GM19351 (cell line): ENCODE data around the gene PGA5.

Experiments used
- ATAC-seq: cut with Tn5 transposase; IDR thresholded peaks from one replicate; pipeline ENCODE4 v1.9.1; 2021; ENCODE audit warnings: mild to moderate bottlenecking, moderate library complexity; ENCODE audit not compliant: unreplicated experiment

The PGA5 gene

DNA sequence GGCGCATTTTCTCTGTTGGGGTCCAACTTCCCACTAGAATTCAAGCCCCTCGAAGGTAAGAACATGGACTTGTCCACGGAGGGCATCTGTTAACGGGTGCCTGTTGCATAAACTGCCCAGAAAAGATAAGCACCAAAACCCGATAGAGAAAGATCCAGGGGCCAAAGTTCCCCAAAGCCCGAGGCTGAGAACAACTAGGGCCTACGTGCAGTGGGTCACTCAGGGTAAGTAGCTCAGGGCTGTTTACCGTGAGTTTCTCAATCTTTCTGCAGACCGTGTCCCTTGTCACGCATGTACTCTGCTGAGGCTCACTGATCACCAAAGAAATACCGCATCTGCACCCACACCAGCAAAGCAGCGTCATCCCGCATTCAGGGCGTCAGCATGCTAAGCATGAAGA is 24.4 kb downstream of the PGA5 start:
- ATAC-seq: no peak

DNA sequence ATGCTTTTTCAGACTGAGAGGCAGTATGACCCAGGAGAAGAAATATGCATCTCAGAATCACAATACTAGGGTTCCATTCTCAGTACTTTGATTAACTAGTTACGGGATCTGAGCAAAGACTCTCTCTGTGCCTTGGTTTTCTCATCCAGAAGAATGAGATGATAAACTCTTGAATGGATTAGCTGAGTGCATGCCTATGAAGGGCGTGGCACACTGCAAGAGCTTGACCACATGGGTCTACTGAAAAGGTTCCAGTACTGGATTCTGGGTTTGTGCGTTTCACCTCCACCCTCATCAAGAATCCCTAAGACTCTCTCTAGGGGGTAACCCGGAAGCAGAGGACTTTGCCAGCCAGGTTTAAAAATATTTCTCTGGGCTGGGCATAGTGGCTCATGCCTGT is 25.6 kb downstream of the PGA5 start:
- ATAC-seq: no peak

DNA sequence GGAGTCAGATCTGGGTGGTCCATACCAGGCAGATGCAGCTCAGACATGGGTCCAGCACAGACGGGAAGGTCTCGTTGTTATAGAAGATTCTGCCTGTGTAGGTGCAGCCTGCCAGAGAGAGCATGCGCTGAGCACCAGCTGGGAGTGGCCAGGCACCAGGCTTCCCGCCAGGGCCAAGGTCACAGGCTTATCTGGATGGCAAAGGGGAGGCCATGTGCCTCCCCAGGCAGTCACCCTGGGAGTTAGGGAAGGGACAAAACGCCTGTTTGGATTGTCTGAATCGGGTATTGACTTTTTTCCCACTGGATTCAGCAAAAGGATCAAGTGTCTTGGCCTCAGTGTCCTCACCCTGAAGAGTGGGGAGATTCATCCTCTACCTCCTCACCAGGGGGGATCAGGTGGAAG is 26.5 kb downstream of the PGA5 start:
- ATAC-seq: no peak

DNA sequence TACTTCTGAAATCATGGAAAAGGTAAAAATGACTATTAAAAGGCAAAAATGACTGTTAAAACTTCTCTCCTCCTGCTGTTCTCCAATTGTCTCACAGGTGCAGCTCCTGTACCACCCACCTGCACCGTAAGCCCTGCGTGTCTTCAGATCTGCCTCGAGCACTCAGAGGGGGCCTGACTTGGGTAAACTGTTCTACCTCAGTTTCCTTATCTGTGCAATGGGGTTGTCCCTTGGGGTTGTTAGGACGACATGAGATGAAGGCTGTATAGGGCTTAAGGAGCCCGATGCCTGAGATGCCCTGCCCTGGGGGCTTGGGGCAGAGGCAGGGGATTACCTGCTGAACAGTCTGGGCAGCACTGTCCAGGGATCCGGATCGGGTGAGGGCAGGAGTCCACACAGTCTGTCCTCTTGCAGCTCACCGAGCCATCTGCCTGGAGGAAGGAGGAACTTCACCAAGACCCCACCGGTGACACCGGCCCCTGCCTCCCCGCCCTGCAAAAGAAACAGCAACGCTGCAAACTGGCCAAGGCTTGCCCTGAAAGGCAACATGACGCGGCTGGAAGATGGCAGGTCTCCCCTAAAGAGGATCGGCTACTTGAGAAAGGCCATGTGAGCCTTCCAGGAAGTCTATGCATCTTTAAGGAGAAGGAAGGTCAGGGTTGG is 27.7 kb downstream of the PGA5 start:
- ATAC-seq: no peak

DNA sequence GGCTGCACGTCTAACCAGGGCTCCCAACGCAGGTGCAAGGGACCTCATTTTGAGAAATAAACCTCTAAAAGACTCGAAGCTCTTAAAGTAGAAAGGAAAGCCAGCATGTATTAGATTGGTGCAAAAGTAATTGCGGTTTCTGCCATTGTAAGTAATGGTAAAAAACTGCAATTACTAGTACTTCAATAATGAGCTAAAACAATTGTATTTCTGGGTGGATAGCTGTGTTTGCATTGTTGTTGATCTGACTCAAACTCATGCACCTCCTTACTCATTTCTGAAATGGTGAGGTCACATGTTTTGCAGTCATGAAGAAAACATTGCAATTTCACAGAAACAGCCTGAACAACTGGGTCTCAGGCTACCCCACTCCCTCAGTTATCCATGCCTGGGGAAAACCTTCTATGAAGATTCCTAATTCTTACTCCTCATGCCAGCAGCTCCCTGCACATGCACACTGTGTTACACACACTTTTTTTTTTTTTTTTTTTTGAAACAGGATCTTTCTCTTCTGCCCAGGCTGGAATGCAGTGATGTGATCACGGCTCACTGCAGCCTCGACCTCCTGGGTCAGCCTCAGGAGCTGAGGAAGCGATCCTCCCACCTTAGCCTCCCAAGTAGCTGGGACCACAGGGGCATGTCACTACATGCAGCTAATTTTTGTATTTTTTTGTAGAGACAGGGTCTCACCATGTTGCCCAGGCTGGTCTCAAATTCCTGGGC is 29.5 kb downstream of the PGA5 start:
- no peak for ATAC-seq

DNA sequence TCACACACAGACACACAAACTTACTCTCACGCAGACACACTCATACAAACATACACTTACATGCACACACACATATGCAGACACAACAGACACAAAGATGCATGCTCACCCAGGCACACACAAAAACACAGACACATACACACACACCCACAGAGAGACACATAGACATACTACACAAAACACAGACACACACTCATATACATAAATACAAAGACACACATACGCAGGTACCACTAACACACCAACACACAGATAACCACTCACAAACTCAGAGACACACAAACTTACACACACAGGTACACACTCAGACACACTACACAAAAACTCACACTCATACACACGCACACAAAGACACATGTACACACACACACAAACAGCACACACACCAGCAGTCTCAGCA is 31.8 kb downstream of the PGA5 start:
- no peak for ATAC-seq

DNA sequence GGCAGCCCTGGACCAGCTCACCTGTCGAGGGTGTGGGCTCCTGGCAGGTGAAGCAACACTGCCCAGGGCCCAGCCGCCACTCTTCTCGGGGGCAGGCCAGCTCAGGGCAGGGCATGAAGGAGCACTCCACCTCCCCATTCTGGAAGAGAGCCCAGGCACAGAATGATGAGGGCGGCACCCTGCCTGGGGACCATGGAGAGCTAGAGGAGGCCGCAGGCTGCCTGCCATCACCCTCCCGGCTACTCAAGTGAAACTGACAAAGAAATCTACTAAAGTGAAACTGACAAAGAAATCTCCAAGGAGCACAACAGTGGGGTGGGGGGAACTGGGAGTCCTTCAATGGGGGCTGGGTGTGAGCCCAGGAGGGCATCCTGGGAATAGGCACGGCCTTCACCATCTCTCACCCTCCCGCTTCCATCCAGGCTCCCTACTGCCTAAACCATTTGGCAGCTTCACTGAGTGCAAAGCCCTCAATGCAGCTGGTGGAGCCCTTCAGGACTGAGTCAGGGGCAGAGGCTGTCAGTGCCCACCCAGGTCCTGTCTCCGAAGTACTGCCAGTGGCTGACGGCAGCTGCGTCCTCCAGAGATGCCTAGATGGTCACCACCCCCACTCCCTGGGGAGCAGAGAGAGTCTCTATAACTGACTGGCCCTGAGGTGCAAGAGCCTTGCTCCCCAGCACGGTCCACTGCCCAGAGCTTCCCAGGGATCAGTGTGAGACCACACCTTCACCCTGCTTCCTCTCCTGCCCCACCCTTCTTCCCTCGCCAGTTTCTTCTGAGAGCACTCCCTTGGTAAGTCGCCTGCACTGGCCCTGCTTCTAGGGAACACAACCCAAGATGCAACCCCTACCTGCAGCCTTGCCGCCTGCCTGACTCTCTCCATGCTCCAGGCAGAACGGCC is 32.5 kb downstream of the PGA5 start:
- no peak for ATAC-seq

DNA sequence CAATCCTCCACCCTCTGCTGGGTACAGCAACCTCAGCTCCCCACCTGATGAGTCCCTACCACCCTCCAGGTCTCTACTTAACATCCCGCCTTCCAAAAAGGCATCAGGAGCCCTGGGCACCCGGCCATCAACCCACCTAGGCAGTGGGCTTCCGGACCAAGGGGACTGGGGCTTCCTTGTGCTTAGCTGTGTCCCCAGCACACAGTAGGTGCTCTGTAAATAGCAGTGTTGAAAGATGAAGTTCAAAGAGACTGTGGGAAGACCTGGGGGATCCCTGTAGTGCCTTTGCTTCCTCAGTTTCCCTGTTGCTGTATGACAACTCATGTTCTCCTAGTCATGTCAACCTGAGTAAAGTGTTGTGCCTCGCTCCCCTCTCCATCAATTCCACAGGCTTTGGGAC is 33.1 kb downstream of the PGA5 start:
- no peak for ATAC-seq

DNA sequence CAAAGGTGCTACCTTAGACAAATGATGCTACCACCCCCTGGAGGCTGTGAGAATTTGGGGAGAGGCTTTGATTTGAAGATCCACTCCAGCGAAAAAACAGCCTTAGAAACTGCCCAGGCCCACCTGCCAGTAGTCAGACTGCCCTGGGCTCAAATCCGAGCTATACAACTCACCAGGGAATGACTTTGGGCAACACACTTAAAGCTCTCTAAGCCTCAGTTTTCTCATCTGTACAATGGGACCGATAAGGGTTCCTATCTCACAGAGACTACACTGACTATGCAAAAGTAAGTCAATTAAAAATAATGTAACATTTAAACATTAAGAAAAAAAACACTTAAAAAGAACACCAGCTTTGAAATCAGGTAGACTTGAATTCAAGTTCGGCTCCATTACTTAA is 34.2 kb downstream of the PGA5 start:
- ATAC-seq: no peak

DNA sequence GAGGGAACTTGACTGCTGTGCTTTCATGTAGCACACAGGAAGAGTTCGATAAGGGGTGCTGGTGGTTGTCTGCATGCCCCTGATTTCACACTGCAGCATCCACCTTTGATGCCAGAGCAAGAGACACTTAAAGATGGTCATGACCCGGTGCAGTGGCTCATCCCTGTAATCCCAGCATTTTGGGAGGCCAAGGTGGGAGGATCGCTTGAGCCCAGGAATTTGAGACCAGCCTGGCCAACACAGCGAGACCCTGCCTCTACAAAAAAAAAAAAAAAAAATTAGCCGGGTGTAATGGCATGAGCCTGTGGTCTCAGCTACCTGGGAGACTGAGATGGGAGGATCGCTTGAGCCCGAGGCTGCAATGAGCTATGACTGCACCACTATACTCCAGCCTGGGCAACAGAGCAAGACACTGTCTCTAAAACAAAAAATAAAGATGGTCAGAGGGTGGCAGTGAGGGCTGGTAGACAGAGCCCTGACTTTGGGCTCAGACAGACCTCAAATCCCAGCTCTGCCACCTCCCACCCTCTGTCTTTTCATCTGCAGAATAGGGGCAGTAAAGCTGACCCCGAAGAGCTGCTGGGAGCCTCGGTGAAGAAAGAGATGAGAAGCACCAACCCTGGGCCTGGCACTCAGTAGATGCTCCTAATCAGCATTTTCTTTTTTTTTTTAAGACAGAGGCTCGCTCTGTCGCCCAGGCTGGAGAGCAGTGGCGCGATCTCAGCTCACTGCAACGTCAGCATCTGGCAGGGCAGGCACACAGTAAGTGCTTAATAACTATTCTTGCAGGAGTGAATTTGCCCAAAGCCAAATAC is 36.4 kb downstream of the PGA5 start:
- ATAC-seq: no peak

DNA sequence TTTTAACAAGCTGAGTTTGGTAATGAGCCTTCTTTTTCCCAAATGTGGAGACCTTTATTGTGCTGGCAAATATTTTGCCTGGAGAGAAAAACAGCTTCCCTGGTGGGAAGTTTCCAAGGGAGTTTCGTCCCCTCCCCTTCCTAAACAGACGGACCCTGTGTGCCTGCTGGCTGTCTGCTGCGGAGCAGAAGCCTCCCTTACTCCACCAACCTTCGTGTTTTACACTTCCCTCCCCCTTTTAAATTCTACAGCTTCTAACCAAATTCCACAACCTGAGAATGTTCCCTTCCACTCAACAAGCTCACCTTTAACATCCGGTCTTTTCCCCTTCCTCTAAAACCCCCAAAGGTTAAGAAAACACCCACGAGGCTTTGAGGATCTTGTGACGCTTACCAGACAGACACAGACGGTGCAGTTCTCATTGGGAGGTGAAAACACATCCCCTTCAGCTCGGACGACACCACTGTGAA is 37.1 kb downstream of the PGA5 start:
- ATAC-seq: no peak

DNA sequence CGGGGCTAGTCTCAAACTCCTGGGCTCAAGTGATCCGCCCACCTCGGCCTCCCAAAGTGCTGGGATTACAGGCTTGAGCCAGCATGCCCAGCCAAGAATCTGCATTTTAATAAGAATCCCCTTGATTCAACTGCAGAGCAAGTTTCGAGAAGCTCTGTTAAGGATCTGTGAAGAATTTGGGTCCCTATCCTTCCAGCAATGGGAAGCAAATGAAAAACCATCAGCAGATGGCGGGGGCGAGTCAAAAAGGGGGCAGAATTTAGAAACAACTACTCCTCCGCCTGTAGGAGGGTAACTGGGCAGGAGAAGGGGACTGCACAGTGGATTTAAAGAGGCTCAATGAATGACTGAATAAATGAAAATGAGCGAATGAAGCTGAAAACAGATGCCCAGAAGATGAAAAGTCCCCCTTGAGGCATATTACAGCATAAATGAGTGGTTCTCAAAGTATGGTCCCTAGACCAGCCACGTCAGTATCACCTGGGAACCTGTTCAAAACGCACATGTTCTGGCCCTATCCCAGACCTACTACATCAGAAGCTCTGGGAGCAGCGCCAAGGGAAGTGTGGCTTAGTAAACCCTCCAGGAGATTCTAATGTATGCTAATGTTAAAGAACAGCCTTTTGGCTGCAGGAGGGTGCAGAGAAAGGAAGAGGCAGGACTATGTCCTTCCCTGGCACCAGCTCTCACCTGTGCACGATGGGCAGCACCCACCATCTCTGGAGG is 39.1 kb downstream of the PGA5 start:
- no peak for ATAC-seq

DNA sequence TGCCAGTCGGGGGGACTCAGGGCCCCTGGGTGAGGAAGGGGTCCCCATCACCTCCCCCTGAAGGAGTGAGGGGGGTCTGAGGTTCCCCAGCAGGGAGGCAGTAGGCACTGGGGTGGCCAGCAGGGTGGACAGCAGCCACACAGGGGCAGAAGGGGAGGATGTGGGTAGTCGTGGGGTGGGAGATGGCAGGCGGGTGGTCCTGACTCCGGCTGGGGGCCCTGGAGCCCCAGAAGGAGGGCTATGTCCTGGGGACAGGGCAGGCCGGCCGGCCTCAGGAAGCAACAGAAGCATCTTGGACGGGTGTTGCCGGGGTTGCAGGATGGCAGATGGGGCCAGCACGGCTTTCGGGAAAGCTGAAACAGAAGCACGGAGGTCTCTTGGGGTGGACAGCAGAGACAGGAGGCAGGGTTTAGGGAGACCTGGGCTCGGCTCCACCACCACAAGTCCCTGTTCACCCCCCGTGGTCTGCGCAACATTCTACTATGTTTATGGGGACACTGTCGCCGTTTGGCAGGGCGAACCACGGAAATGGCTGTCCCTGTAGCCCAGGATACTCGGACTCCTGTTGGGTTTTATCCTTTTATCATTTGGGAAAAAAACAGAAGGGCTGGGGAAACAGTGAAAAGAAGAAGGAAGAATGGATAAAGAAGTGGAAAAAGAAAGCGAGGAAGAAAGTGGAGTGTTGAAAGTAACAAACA is 40.1 kb downstream of the PGA5 start:
- no peak for ATAC-seq

DNA sequence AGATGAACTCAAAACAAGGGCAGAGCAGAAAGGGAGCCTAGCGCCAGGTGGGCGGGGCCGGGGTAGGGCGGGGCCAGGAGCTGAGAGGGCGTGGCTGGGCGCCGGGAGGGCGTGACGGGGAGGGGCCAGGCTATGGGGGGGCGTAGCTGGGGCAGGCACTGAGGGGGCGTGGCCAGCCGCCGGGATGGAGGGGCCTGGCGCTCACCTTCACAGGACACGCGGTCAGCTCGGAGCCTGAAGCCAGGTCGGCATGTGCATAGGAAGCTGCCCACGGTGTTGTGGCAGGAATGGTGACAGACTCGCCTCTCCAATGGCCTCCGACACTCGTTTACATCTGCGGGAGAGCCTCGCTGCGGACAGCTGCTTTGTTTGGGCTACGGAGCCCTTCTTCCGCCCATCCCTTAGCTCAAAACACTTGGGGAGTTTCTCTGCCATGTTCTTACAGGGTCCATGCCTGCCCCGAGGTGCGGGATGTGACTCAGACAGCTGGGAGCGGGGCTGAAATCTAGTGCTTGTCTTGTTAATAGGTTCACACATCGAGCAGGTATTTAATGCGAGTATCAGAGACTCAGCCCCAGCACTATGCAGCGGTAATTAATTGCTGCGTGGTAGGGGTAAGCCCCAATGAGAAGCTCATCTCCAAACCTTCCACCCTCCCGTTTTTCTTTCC is 40.7 kb downstream of the PGA5 start:
- no peak for ATAC-seq

DNA sequence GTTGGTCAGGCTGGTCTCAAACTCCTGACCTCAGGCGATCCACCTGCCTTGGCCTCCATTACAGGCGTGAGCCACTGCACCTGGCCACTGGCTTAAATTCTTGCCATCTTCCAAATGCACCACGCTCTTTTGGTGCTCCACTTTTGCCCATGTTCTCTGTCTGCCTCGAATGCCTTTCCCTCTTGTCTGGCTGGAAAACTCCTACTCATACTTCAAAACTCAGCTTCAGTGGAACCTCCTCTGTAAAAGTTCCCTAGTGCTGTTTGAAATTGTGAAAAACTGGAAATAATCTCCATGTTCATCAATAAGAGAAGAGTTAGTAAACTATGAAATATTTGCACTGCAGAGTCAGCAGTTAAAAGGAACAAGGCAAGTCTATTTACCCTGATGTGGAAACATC is 42.6 kb downstream of the PGA5 start:
- ATAC-seq: no peak

DNA sequence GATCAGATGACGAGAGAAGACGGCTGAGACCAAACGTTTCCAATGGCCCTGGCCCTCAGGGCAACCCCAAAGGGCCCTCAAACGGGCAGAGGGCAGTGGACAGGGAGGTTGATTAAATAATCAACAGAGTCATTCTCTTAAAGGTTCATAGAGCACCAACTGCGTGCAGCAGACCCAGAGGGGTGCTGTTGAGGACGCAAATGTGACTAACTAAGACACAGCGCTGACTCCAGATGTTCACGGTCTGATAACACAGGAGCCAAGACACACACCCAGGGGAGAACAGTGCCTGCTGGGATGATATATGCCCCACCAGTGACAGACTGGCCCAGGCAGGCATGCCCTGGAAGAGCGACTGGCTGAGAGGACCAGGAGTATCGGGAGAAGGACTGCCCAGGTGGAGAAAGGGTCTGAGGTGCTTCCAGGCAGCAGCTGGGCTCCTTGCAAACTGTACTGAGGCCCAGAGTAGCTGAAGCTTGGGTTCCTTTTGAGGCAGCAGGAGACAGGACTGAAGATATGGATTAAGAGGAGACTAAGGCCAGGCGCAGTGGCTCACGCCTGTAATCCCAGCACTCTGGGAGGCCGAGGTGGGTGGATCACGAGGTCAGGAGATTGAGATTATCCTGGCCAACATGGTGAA is 46.5 kb downstream of the PGA5 start:
- ATAC-seq: no peak

DNA sequence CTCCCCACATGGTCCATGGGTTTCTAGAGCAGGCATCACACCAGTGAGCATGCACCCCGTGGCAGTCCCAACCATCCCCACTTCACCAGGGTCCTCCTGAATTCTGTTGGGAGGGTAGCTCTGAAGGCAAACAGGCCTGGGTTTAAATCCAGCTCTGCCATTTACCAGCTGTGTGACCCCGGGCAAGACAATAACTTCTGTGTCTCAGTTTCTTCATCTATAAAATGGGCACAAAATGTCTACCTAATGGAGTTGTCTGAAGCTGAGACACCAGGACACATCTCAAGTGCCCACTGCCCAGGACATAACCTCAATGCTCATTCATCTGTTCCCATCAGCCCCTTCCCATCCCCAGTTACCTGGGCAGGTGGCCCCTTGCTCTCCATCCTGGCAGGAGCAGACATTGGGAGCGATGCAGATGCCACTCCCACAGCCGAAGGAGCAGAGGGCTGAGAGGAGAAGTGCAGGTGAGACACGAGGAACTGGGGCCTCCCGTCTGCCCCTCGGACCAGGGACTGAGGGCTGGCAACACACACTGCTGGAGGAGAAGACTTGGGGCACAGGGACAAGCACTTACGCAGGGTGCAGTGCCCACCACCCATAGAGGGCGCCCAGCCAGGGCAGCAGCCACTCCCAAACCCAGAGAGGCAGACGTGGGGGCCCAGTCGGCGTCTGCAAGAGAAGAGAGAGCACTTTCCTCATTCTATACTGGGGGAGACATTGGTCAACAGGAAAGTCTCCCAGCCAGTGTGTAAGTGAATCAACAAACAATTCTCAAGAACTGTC is 50.1 kb downstream of the PGA5 start:
- no peak for ATAC-seq

DNA sequence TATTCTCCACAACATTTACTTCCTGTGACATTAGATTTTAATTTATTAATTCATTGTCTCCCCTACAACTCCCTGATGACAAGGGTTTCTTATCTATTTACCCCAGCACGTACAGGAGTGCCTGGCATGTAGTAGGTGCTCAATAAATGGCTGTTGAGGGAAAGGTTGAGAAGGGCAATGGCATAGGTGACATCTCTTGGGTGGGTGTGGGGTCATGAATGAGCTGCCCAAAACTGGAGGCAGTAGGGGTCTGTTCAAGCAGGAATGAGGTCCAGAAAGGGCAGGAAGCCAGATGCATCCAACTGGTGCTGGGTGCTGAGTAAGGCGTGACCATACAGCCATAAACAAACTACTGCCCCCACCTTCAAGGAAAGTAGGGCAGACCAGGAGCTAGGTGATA is 51.4 kb downstream of the PGA5 start:
- no peak for ATAC-seq
